ENCODE data around the gene MTMR8. TPM values are rescaled to one million over a fixed set of nuclear protein-coding genes. Genes with fewer than 3 reads are reported as not detected.
"Not testable (repeated sequence)": the region's sequence is repeated elsewhere in the genome, so short reads cannot be mapped to it uniquely, and the experiment has no call there.

Gene MTMR8
- total RNA-seq, 1 donor: 0.27 TPM

DNA sequence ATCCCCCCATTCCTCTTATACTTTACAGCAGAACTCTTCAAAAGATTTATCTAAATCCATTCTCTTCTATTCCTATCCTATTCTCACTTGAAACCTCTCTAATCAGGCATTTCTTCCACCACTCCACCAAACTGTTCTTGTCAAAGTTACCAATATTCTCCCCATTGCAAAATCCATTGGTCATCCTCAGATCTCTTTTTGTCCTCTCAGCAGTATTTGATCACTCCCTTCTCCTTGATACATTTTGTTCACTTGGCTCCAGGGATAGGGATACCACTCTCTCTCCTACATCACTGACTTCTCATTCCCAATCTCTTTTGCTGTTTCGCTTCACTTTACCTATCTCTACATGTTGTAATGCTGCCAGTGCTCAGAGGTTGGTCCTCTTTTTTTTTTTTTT, 2.8 kb upstream of the MTMR8 start:
- H3K4me3 ChIP-seq (ENCODE audit: low read depth, low read length): no peak overlapping the region
- no peak for DNase-seq (ENCODE audit: low read depth)
- TF ChIP-seq, protein P1, sequence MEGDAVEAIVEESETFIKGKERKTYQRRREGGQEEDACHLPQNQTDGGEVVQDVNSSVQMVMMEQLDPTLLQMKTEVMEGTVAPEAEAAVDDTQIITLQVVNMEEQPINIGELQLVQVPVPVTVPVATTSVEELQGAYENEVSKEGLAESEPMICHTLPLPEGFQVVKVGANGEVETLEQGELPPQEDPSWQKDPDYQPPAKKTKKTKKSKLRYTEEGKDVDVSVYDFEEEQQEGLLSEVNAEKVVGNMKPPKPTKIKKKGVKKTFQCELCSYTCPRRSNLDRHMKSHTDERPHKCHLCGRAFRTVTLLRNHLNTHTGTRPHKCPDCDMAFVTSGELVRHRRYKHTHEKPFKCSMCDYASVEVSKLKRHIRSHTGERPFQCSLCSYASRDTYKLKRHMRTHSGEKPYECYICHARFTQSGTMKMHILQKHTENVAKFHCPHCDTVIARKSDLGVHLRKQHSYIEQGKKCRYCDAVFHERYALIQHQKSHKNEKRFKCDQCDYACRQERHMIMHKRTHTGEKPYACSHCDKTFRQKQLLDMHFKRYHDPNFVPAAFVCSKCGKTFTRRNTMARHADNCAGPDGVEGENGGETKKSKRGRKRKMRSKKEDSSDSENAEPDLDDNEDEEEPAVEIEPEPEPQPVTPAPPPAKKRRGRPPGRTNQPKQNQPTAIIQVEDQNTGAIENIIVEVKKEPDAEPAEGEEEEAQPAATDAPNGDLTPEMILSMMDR (IDR thresholded peaks at IDR 0.05; ENCODE audit: insufficient read depth, low read length): no peak

DNA sequence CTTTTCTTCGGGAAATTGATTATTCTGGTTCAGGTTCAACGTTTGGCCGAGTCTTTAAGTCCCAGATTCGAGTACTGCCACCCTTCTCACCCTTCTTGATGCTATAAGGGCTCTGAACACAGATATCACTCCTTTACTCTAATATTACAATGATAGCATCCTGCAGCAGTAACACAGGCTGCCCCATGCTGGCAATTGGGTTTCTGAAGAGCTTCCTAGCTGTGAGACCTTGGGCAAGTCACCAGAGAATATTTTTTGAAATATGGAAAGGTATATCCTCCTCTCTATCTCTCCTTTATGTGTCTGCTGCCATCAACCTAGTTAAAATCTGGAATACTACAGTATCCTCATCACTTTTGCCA, 297 bp upstream of the MTMR8 start:
- DNase-seq (ENCODE audit: low read depth): no peak
- no peak overlapping the region for H3K4me3 ChIP-seq (ENCODE audit: low read depth, low read length)
- TF ChIP-seq, protein P1 (IDR thresholded peaks at IDR 0.05; ENCODE audit: insufficient read depth, low read length): no peak

DNA sequence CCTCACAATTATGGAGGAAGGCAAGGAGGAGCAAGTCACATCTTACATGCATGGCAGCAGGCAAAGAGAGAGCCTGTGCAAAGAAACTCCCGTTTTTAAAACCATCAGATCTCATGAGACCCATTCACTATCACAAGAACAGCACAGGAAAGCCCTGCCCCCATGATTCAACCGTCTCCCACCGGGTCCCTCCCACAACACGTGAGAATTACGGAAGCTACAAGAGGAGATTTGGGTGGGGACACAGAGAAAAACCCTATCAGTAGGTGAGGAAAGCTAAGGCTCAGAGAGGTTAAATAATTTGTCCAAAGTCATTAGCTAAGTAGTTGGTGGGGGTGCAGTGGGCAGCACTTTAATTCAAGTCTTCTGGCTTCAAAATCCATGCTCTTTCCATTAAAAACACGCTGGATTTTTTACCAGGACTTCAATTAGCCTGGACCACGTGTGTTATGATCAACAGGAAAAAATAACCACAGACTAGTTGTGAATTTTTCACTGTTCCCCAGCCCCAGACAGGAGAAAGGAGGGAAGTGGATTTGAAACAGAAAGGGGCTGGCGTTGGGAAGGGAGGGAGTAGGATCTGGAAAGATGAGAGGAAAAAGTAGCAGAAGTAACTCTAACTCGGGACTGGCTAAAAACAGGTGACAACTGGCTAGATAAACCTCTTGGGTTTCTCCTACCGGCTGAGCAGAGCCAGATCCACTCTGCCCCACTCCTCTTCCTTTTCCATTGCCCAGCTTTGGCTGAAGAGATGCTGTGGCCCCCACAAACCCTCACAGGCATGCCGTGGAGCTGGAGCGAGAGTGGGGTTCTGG, 986 bp downstream of the MTMR8 start:
- no peak for DNase-seq (ENCODE audit: low read depth)
- no peak overlapping the region for H3K4me3 ChIP-seq (ENCODE audit: low read depth, low read length)
- TF ChIP-seq, protein P1 (IDR thresholded peaks at IDR 0.05; ENCODE audit: insufficient read depth, low read length): no peak

DNA sequence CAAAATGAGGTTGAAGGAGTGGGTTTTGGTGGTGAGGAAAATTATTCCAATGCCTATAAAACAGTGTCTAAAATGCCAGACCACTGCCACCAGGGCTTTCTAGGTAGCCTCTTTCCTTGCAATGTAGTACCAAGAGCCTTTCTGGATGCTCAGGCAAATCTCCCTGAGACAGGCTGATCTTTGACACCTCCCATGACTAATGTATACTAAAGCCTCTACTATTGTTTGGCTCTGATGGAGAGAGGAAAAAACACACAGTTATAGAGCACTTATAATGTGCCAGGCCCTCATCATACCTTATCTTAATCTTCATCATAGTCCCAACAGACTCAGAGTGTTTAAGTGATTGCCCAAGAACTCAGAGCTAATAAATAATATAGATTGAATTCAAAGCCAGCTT, 5.8 kb downstream of the MTMR8 start:
- TF ChIP-seq, protein P1 (IDR thresholded peaks at IDR 0.05; ENCODE audit: insufficient read depth, low read length): no peak
- no peak for DNase-seq (ENCODE audit: low read depth)
- H3K4me3 ChIP-seq (ENCODE audit: low read depth, low read length): no peak overlapping the region

DNA sequence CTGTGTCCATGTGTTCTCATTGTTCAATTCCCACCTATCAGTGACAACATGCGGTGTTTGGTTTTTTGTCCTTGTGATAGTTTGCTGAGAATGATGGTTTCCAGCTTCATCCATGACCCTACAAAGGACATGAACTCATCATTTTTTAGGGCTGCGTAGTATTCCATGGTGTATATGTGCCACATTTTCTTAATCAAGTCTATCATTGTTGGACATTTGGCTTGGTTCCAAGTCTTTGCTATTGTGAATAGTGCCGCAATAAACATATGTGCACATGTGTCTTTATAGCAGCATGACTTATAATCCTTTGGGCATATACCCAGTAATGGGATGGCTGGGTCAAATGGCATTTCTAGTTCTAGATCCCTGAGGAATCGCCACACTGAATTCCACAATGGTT, 14.5 kb downstream of the MTMR8 start:
- DNase-seq (ENCODE audit: low read depth): not testable (repeated sequence)

DNA sequence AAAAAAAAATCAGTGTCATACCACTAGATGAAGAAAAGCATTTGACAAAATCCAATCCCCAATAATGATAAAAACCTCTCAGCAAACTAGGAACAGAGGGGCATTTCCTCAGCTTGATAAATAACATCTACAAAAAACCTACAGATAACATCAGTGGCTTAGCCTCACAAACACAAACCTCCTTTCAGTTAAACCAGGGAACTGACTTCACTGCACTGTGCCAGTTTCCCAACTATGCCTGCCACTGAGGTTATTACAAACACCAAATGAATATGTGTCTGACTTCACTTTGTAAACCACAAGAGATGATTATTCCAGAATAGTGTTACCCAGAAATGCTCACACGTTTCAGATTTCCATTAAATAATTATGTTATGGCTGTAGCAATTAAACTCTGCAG, 15.3 kb downstream of the MTMR8 start:
- no peak for DNase-seq (ENCODE audit: low read depth)
- TF ChIP-seq, protein P1 (IDR thresholded peaks at IDR 0.05; ENCODE audit: insufficient read depth, low read length): no peak
- H3K4me3 ChIP-seq (ENCODE audit: low read depth, low read length): no peak overlapping the region

More for the DNA sequence above, 14.5 kb downstream of the MTMR8 start:
- not testable (repeated sequence) for H3K4me3 ChIP-seq (ENCODE audit: low read depth, low read length)

DNA sequence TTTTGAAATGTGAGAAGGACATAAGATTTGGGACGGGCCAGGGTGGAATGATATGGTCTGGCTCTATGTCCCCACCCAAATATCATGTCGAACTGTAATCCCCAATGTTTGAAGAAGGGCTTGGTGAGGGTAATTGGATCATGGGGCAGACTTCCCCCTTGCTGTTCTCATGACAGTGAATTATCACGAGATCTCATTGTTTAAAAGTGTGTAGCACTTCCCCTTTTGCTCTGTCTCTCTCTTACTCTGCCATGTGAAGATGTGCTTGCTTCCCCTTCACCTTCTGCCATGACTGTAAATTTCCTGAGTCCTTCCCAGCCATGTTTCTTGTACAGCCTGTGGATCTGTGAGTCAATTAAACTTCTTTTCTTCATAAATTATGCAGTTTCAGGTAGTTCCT, 17.5 kb downstream of the MTMR8 start:
- no peak for DNase-seq (ENCODE audit: low read depth)

More for the DNA sequence above, 17.5 kb downstream of the MTMR8 start:
- TF ChIP-seq, protein P1 (IDR thresholded peaks at IDR 0.05; ENCODE audit: insufficient read depth, low read length): no peak
- H3K4me3 ChIP-seq (ENCODE audit: low read depth, low read length): no peak overlapping the region

All from fibroblast of the aortic adventitia (primary cell).